BLaER1 treated with 17β-estradiol and CSF1 and Interleukin-3, amounts not matched to agents 10 nM and 100 nM (cell line): ENCODE results near the gene SOX1.

Source experiments
- H3K27ac ChIP-seq, 11 experiments: shearing (Covaris generic); formaldehyde crosslinking; 2 replicates each; pipeline ENCODE4 v1.8.1; 2022
- H3K27me3 ChIP-seq, 11 experiments: shearing (Covaris generic); formaldehyde crosslinking; 2 replicates each; pipeline ENCODE4 v1.8.1; 2022
- H3K36me3 ChIP-seq, 11 experiments: shearing (Covaris generic); formaldehyde crosslinking; 2 replicates each; pipeline ENCODE4 v1.8.1; 2022
- H3K4me1 ChIP-seq, 10 experiments: shearing (Covaris generic); formaldehyde crosslinking; 2 replicates each; pipeline ENCODE4 v1.8.1; 2022
- H3K4me2 ChIP-seq, 11 experiments: shearing (Covaris generic); formaldehyde crosslinking; 2 replicates each; pipeline ENCODE4 v1.8.1; 2022
- H3K4me3 ChIP-seq, 10 experiments: shearing (Covaris generic); formaldehyde crosslinking; 2 replicates each; pipeline ENCODE4 v1.8.1; 2022
- H3K9ac ChIP-seq, 11 experiments: shearing (Covaris generic); formaldehyde crosslinking; 2 replicates each; pipeline ENCODE4 v1.8.1; 2022
- H3K9me3 ChIP-seq, 11 experiments: shearing (Covaris generic); formaldehyde crosslinking; replicated peaks in 1 of 11; 2 replicates each; pipeline ENCODE4 v1.8.1; 2022
- H4K20me1 ChIP-seq, 11 experiments: shearing (Covaris generic); formaldehyde crosslinking; 2 replicates each; pipeline ENCODE4 v1.8.1; 2022
- Cebpa-rat ChIP-seq, 11 experiments: shearing (Covaris generic); IDR thresholded peaks; 2 replicates each; pipeline ENCODE4 v1.8.1; 2022

The SOX1 gene

GRCh38 chr13:112117258-112117954 lies 50.5 kb downstream of the SOX1 start:
- Histone ChIP-seq H3K9ac (no peak overlapping the region), H3K27me3 (peaks cover 0 to 38% (median 0%) of the 10 kb centered on the region in 11 experiments; a peak in 9 of 22 replicates), H3K9me3 (no peaks in the 10 kb centered on the region; a peak in 1 of 22 replicates), H3K4me2 (no peak overlapping the region), H3K27ac (no peak overlapping the region), H3K36me3 (no peaks in the 10 kb centered on the region), H4K20me1 (peaks cover 0 to 34% (median 0%) of the 10 kb centered on the region in 11 experiments; a peak in 4 of 22 replicates), H3K4me3 (no peak overlapping the region), H3K4me1 (peaks cover 6 to 16% (median 12%) of the 10 kb centered on the region in 10 experiments; a peak in 17 of 20 replicates)
- no peak for TF ChIP-seq Cebpa-rat (IDR thresholded peaks at IDR 0.05)

GRCh38 chr13:112117955-112118302 lies 51.0 kb downstream of the SOX1 start:
- Histone ChIP-seq H3K9ac (no peak overlapping the region), H3K4me2 (no peak overlapping the region), H3K9me3 (no peaks in the 10 kb centered on the region; a peak in 1 of 22 replicates), H3K4me1 (peaks cover 6 to 16% (median 12%) of the 10 kb centered on the region in 10 experiments; a peak in 17 of 20 replicates), H3K27ac (no peak overlapping the region), H3K27me3 (peaks cover 0 to 38% (median 0%) of the 10 kb centered on the region in 11 experiments; a peak in 9 of 22 replicates), H3K4me3 (no peak overlapping the region), H4K20me1 (peaks cover 0 to 34% (median 0%) of the 10 kb centered on the region in 11 experiments; a peak in 4 of 22 replicates), H3K36me3 (no peaks in the 10 kb centered on the region)
- TF ChIP-seq Cebpa-rat (IDR thresholded peaks at IDR 0.05), result no peak

DNA sequence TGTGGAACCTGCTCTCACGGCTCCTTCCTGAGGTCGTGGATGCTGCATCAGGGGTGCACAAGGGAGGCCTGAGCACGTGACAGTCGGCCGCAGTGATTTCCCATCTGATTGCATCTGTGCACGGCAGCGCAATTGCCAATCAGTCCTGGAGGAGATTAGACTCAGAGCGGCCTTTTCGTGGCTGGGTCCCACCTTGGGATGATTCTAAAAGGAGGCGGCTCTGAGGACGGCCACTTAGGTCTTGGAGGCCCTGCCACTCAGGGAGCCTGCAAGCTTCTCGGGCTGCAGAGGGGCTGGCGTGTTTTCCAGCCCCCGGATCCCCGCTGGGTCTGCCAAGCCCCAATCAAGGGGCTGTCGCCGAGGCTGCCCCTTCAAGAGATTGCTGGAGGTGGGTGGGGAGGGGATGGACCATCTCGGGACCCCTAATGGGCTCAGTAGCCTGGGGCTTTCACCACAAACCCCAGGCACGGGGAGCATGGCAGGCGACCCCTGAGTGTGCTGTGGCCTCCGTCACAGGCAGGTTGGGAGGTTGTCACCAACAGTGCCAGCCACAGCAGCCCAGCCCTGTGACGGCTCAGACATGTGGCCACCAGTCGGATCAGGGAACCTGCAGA lies 51.6 kb downstream of the SOX1 start:
- H3K36me3 ChIP-seq, result no peaks in the 10 kb centered on the region
- peaks cover 0 to 32% (median 0%) of the 10 kb centered on the region in 11 experiments; a peak in 9 of 22 replicates for H3K27me3 ChIP-seq
- H3K27ac ChIP-seq, result no peak overlapping the region
- peaks cover 0 to 31% (median 0%) of the 10 kb centered on the region in 11 experiments; a peak in 4 of 22 replicates for H4K20me1 ChIP-seq
- H3K4me1 ChIP-seq, result peaks cover 6 to 16% (median 12%) of the 10 kb centered on the region in 10 experiments; a peak in 17 of 20 replicates
- no peak overlapping the region for H3K9ac ChIP-seq
- TF ChIP-seq Cebpa-rat (IDR thresholded peaks at IDR 0.05), result no peak
- H3K4me2 ChIP-seq, result no peak overlapping the region
- no peaks in the 10 kb centered on the region; a peak in 1 of 22 replicates for H3K9me3 ChIP-seq
- no peak overlapping the region for H3K4me3 ChIP-seq

GRCh38 chr13:112119192-112120030 lies 52.5 kb downstream of the SOX1 start:
- Histone ChIP-seq H3K4me3 (no peak overlapping the region), H3K27ac (no peak overlapping the region), H3K9me3 (no peaks in the 10 kb centered on the region; a peak in 1 of 22 replicates), H3K4me1 (peaks cover under 1 to 9% (median 4%) of the 10 kb centered on the region in 10 experiments; a peak in 16 of 20 replicates), H3K36me3 (no peaks in the 10 kb centered on the region), H3K27me3 (peaks cover 0 to 31% (median 0%) of the 10 kb centered on the region in 11 experiments; a peak in 9 of 22 replicates), H3K4me2 (no peak overlapping the region), H4K20me1 (peaks cover 0 to 23% (median 0%) of the 10 kb centered on the region in 11 experiments; a peak in 4 of 22 replicates), H3K9ac (no peak overlapping the region)
- TF ChIP-seq Cebpa-rat (IDR thresholded peaks at IDR 0.05), result no peak

DNA sequence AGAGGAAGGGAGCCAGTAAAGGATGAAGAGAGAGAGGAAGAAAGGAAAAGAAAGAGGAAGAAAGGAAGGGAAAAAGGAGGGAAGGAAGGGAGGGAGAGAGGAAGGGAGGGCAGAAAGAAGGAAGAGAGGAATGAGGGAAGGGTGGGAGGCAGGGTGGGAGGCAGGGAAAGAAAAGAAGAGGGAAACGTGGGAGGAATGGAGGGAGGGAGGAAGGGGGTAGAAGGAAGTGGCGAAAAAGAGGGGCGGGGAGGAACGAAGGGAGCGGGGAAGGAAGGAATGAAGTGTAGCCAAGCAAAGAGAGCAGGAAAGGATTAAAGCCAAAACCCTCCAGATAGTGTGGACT lies 53.1 kb downstream of the SOX1 start:
- H3K4me3 ChIP-seq, result no peak overlapping the region
- no peaks in the 10 kb centered on the region; a peak in 1 of 22 replicates for H3K9me3 ChIP-seq
- H4K20me1 ChIP-seq, result peaks cover 0 to 23% (median 0%) of the 10 kb centered on the region in 11 experiments; a peak in 3 of 22 replicates
- no peak overlapping the region for H3K27ac ChIP-seq
- no peaks in the 10 kb centered on the region for H3K36me3 ChIP-seq
- H3K9ac ChIP-seq, result no peak overlapping the region
- no peak overlapping the region for H3K4me2 ChIP-seq
- peaks cover 0 to 5% (median 0%) of the 10 kb centered on the region in 10 experiments; a peak in 1 of 20 replicates for H3K4me1 ChIP-seq
- no peak for TF ChIP-seq Cebpa-rat (IDR thresholded peaks at IDR 0.05)
- H3K27me3 ChIP-seq, result peaks cover 0 to 28% (median 0%) of the 10 kb centered on the region in 11 experiments; a peak in 9 of 22 replicates
